NCI-H1417 (cell line): Measurements from ENCODE around the gene PARD3.

Experiments
- DNase-seq, 3 experiments: peaks; one replicate each; lab custom pipeline; 2025; lab: John Stamatoyannopoulos, UW

The PARD3 gene

DNA sequence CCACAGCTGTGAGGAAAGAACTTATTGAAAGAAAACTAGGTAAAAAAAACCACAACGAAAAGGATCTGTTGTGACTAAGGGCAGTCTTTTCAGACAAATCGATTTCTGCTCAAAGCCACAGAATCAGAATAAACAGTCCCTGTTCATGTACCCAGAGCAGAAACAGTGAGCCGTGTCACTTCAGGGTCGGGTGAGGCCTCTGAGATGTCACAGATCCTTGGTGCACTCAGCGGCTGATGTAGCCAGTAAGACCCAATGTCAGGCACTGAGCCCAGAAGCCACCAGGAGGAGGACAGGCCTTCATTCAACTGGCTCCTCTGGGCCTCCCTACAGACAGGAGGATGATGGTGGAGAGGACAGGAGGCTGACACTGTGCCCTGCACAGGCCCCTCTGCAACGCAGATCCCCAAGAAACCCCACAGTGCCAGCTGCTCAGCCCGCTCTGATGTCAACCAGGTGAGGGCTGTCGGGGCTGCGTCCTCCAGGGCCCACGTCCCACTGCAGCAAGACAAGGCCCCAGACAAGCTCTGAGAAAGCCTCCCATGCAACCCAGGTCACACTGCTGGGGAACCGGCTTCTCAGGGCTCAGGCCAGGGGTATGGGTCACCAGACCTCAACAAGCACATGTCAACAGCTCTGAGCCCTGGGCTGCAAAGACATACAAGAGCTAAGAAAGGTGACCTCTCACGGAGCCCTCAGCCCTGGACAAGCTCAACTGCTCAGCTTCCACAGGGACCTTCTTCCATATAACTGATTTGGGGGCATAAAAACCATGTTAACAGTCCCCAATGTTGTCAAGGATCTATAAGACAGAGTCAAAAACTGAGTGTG is 190.6 kb downstream of the PARD3 start:
- no peak for DNase-seq

DNA sequence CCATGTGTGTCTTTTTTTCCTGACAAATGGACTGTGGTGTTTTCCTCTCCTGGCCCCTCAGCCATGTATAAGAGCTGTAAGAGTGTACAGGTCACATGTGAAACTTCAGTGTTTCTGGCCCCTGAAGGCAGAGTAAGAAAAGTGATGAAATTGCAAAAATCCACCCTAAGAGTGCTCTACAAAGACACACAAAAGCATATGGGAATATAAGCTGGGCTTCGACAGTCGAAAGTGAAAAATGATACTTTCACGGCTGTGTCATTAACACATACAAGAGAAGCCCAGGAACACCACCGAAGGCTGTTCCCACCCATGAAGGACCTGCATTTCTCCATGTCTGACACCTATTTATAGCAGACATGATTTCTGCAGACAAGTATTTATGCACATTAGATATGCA is 192.2 kb downstream of the PARD3 start:
- no peak for DNase-seq

DNA sequence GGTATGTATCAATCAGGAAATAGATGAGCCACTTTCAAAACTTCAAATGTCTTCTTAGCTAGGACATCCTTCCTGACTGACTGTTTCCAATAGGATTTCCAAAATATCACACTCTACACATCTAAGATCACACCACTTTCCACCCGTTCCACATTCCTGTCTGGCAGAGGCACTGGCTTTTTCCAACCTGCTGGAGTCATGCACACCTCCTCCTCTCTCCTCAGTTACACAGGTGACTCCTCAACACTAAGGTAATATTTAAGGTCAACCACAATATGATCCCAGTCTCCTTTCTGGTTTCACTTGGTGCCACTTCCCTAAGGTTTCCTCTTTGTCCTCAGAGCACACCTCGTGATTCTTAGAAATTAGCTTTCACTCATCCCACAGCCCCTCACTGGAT is 196.5 kb downstream of the PARD3 start:
- DNase-seq = no peak

DNA sequence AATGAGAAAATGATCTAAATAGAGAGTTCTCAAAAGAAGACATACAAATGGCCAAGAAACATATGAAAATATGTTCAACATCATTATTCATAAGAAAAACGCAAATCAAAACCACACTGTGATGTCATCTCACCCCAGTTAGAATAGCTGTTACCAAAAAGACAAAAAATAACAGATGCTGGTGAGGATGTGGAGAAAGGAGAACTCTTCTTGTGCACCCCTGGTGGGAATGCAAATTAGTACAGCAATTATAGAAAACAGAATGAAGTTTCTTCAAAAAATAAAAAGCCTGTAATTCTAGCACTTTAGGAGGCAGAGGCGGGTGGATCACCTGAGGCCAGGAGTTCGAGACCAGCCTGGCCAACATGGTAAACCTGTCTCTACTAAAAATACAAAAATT is 199.3 kb downstream of the PARD3 start:
- DNase-seq = no peak

DNA sequence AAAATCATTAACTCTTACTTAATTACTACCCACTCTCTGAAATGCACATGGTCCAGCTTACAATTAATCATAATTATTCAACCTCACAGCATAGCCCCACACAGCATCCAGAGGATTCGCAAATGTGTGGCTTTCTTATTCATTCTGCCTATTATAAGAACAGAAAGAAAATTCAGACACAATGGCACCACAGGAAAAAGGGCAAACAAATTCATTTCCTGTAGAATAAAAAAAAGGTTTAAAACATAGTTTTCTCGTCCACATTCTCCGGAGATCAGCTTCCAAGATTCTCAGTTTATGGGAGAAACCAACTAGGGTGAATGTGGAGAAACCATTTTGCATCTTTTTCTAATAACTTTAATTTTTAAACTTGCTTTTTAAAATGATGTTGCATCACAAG is 201.6 kb downstream of the PARD3 start:
- DNase-seq = peak in 1 of 3 experiments; percentile 33

DNA sequence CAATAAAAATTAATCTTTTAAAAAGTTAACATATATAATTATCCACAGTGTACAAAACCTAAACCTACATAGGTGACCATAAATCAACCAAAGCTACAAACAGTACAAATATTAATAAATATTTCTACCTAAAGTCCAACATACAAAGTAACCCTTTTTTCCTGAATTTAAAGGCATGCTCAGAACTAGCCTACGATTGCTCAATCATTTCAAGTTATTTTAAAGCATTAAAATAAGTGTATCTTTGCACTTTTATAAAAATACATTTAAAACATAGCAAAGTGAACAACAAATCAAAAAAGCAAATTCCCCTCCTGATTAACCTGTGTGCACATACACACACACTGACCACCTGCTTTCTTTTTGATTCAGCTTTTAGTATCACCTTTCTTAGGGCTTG is 202.2 kb downstream of the PARD3 start:
- DNase-seq = no peak

DNA sequence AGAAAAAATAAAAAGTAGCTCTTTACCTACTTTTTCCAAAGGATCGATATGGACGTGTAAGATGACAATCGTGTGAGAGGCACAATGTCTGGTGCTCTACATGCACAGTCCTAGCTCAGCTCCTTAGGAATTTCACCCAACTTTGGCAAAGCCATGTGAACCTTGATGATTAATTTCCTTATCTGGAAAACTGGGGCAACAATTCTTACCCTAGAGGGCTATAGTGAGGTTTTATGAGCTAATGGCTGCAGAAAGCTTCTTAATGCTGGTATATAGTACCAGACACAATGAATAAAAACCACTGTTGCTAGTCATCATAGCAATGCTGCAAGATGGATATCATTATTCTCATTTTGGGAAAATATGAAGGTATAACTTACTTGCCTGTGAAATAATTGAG is 202.7 kb downstream of the PARD3 start:
- DNase-seq = no peak

DNA sequence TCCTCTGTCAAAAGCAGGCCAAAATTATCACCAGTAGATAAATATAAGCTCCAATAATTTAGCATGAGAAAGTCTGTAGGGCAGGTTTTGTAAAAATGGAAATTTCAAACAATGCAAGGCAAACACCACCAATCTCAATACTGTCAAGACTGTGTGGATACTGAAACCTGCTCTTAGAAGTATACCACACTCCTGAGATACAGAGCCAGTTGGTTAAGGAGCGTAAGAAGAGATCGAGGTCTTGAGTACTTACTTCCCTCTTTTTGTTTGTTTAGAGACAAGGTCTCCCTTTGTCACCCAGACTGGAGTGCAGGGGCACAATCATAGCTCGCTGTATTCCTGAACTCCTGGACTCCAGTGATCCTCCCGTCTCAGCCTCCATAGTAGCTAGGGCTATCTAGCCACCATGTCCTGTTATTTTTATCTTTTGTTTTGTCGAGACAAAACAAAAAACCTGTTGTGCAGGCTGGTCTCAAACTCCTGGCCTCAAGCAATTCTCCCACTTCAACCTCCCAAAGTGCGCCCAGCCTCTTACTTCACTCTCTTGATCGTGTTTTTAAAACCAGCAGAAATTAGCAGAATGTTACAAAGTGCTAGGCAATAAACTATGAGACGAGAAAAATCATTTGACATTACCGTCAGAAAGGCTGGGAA is 205.7 kb downstream of the PARD3 start:
- no peak for DNase-seq

DNA sequence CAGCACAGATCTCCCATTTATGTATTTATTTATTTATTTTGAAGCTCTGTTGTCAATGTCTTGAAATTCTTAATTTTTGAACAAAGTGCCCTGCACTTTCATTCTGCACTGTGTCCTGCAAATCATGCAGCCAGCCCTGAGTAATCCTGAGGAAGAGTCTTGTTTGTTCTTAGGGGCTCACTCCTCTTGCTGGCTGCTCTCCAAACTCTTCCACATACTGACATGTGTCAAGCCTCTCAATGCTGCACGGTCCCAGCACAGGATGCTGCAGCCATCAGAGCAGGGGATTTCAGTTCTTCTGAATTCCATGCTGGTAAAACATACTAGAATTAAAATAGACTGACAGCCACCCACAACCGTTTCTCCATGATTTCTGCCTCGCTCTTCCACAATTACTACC is 207.2 kb downstream of the PARD3 start:
- DNase-seq = peak in 1 of 3 experiments; percentile 15

DNA sequence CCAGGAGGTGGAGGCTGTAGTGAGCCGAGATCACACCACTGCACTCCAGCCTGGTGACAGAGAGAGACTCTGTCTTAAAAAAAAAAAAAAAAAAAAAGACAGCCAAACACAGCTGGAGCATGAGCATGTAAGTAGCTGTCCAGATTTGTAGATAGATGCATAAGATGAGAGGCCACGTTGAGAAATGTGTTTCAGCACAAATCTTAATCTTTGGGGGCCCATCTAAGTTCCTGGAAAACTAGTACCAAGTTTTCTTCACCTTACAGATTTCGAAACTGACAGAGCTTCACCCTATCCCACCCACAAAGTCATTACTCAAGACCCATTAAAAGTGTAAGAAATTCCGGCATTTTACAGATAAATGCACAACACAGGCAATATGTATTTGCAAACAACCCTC is 208.2 kb downstream of the PARD3 start:
- DNase-seq = no peak

DNA sequence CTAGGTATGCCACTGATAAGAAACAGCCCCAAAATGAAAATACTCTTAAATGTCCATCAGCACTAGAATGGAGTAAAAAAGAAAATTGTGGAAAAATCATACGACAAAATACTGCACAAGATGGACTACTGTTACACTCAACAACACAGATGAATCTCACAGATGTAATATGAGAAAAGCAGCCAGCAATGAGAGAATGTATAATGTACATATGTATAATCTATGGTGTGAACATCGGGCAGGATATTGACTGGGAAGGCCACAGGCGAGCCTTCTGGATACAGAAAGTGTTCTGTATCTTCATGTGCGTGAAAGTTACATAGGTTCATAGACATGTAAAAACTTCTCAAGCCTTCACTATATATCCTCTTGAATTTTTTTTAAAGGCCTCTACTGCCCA is 212.6 kb downstream of the PARD3 start:
- DNase-seq = no peak

DNA sequence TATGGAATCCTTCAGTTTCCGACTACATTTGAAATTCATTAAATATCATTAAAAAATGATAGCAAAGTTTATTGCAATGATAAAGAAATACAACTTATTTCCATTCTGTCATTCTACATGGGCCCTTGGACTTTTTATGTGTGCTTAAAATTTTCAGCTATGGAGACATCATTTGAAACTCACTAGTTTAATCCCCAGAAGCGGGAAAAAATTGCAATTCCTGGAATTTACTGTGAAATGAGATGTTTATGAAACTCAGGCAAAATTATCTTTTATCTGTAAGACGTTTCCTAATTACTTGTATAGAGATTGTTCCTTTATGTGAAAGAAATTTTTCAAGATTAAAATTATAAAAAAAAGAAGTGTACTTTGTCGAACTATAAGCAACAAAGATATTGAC is 213.4 kb downstream of the PARD3 start:
- no peak for DNase-seq

DNA sequence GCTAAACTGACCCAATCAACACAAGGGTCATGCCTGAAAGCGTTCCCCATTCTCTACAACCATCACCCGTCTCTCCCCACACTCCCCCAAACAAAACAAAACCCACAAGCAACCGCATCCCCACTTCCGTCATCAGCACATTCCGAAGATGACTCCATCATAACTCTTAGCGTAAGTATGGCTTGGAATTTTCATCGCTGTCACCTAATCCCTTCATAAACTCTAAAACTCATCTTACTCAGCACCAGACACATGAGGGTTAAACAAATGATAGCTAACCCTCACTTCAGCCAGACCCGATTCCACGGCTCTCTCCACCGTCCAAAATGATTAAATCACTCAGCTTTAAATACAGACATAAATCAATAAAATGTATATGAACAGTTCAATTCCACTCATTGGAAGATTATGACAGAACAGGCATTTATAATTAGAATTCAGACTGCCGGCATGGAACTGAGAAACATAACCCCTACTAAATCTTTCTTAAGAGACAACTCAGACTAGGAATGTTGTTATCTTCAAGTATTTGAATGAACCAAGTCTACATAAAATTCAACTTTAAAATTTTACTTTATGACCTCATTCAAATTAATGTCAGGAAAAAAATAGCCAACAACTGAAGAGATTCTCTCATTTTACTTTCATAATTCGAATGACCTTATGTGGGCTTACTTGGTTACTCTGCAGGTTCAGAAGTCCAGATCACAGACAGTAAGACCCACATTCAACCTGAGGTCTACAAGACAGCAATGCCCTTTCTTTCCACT is 215.9 kb downstream of the PARD3 start:
- no peak for DNase-seq

DNA sequence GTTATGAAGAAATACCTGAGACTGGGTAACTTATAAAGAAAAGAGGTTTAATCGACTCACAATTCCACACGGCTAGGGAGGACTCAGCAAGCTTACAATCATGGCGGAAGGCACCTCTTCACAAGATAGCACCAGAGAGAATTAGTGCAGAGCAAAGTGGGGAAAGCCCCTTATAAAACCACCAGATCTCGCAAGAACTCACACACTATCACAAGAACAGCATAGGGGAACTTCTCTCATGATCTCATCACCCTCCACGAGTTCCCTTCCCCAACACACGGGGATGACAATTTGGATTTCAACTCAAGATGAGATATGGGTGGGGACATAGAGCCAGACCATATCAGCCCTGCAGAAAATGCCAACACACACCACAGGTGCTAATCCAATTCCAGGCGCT is 218.7 kb downstream of the PARD3 start:
- no peak for DNase-seq

DNA sequence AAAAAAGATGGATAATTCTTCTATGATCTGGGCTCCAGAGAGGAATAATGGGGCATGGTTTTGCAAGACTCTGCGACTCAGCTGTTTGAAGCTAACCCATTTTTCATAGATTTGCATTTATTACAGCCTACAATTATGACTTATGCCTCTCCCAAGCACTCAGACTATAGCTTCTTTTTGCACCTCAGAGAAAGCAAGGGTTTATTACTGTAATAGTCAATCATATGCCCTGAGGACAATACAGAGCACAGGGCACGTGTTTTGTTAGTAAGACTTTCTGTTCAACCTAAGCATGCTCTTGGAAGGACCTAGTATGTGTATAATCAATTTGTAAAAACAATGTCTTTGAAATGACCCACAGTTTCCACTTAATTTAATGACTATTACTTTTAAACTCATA is 221.2 kb downstream of the PARD3 start:
- peak in 1 of 3 experiments; percentile 24 for DNase-seq

DNA sequence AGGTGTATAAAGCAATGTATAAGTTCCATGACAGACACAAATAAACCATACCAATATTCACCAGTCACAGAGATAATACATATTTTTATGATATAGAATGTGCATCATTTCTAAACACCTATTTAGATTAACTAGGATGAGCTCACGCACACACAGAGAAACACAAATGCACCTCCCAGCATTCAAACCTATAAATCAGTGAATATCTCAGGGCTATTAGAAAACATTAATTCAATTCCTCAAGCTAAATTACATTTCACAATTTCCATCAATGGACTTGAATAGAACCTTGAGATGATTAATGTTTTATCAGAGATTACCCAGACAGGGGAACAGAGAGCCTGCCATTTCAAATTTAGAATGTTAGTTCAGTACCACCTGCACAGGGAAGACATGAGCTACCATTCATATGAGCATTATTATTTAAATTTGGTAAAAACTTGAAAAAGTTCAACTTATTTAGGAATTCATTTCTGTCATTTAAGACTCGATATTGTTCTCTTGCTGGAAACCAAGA is 221.7 kb downstream of the PARD3 start:
- peak in 1 of 3 experiments; percentile 13 for DNase-seq

DNA sequence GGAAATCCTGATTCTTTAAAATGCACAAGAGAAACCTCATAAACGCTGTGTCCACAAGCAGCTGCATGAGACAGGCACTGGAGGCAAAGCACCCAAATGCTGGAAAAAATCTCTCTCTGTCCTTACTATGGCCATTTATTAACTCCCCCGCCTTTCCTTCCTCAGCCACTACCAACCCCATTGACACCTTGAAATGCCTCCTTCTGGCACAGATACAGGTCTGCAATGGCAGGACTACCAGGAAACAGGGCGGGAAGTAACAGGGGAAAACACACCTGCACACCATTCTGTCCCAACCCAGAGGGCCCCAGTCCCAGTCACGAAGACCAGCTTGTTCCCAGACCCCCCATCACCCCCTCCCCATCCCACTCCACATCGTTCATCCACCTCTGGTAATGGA is 224.3 kb downstream of the PARD3 start:
- no peak for DNase-seq

DNA sequence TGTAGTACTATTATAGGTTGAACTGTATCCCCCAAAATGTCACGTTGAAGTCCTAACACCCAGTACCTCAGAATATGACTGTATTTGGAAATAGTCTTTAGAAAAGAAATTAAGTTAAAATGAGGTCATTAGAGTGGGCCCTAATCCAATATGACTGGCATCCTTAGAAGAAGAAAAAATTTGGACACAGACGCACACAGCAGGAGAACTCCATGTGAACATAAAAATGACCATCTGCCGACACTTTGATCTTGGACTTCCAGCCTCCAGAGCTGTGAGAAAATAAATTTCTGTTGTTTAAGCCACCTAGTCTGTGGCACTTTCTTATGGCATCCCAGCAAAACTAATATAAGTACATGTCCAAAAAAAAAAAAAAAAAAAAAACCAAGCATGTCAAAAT is 225.8 kb downstream of the PARD3 start:
- DNase-seq = no peak

DNA sequence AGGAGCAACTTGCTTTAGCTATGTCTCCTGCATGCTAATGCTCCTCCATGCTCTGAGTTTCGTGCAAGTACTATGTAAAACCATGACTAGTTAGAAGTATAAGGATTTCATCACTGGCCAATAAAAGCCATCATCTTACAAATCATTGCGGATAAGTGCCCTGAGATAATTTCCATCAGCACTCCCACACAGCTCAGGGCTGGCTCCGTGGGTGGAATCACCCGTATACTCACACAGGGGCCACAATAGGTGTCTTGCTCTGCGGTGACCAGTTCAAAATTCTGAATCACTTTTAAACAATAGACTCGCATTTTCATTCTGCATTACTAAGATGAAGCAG is 227.4 kb downstream of the PARD3 start:
- DNase-seq = no peak

DNA sequence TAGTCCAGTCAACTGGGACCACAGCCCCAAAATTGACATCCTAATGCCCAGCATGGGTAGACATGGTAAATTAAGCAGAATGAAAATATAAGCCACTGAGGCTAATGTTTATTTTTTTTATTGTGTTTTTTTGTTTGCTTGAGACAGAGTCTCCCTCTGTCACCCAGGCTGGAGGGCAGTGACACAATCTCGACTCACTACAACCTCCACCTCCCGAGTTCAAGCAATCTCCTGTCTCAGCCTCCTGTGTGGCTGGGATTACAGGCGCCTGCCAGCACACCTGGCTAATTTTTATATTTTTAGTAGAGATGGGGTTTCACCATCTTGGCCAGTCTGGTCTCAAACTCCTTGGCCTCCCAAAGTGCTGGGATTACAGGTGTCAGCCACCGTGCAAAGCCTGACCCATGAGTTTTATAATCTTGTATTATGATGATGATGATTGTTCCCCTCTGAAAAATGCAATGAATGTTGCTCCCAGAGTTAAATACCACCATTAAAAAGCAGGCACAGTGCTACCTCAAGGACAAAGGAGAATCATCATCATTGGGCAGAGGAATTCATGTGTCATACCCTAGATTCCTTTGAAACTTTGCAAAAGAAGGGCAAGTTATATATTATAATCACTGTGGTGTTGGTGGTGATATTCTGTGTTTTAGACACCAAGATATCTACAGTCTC is 228.0 kb downstream of the PARD3 start:
- no peak for DNase-seq

DNA sequence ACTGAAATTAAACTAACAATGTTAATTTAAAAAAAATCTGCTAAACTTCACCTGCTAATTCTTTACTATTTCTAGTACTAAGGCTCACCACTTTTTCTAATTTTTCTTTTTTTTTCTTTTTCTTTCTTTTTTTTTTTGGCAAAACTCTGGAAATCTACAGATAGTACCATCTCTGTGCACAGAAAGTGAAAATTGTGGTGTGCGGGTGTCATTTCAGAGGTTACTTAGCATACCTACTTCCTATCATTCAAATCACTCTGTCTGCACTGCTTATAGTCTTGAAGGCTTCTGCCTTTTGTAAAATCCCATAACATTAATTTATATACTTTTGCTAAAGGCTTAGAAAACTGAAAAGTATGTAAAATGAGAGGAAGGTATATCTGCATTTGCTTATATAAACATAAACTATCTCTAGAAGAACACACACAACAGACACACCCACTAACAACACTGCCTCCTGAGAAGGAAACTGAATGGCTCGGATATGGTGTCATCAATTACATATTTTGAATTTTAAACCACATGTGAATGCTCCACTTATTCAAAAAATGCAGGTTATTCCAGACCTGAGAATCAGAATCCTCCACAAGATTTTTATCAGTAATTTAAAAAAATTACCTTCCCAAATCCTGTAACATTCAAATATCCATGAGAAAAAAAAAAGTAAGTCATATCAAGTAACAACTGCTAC is 229.5 kb downstream of the PARD3 start:
- no peak for DNase-seq

DNA sequence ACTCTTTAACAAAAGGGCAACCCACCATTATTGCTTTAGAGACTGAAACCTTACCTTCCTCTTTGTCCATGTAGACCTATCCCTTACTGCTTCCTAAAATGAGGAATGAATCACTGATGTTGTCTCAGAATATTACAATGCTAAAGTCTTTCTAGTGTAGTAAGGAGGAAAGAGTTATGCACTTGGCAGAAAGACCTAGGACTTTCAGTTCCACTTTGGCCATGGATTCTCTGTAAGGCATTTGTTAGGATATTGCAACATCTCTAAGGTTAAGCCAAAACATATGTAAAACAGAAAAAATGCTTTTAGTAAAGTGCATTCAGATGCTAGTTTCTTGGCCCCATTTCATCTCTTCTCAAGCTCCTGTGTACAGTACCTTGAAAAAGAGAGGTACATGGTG is 230.9 kb downstream of the PARD3 start:
- no peak for DNase-seq
